CD14-positive monocyte (primary cell): Measurements from ENCODE around the gene SYT13. TPM values are rescaled to one million over a fixed set of nuclear protein-coding genes. Genes with fewer than 3 reads are reported as not detected.

ENCODE experiments used
- DNase-seq, 3 donors: peaks; one replicate each; pipeline ENCODE4 v3.0.0-alpha.2; 2011 to 2022
- H2AFZ ChIP-seq: 2 replicates; pipeline ENCODE4 v1.6.0; 2012; ENCODE audit warnings: mild to moderate bottlenecking, low read depth, low read length, inconsistent platforms; ENCODE audit not compliant: insufficient read depth, poor library complexity, severe bottlenecking
- H3K27ac ChIP-seq, 2 donors: 1 replicate in 1 of 2; 2 replicates in 1 of 2; pipeline ENCODE4 v1.5.1; 2012 to 2013; ENCODE audit warnings: low read length in 2 of 2, control low read depth in 1 of 2, inconsistent platforms in 1 of 2, low read depth in 1 of 2, mild to moderate bottlenecking in 1 of 2
- H3K27me3 ChIP-seq, 2 donors: one replicate each; pipeline versions ENCODE4 v1.6.0 to v1.6.1; 2011 to 2013; ENCODE audit warnings: low read length in 2 of 2; ENCODE audit not compliant: control insufficient read depth in 2 of 2, insufficient read depth in 2 of 2
- H3K36me3 ChIP-seq, 2 donors: replicated peaks in 1 of 2; 1 replicate in 1 of 2; 2 replicates in 1 of 2; pipeline versions ENCODE4 v1.5.1 to v1.6.1; 2012 to 2013; ENCODE audit warnings: low read length in 2 of 2, control low read depth in 1 of 2, inconsistent platforms in 1 of 2, mild to moderate bottlenecking in 1 of 2; ENCODE audit not compliant: insufficient read depth in 2 of 2, control insufficient read depth in 1 of 2
- H3K4me1 ChIP-seq, 2 donors: 1 replicate in 1 of 2; 2 replicates in 1 of 2; pipeline versions ENCODE4 v1.5.1 to v1.6.1; 2012 to 2013; ENCODE audit warnings: low read length in 2 of 2, control low read depth in 1 of 2, inconsistent platforms in 1 of 2, mild to moderate bottlenecking in 1 of 2, moderate library complexity in 1 of 2; ENCODE audit not compliant: insufficient read depth in 2 of 2, control insufficient read depth in 1 of 2
- H3K4me2 ChIP-seq: replicated peaks from 2 replicates; pipeline ENCODE3; 2012; ENCODE audit warnings: low read length, moderate library complexity, mild to moderate bottlenecking; ENCODE audit not compliant: poor library complexity, severe bottlenecking; ENCODE audit errors: extremely low read depth
- H3K4me3 ChIP-seq, 3 experiments: fragments of 200-600 bp in 1 of 3; sonication (generic) in 1 of 3; replicated peaks in 1 of 3; 1 replicate in 2 of 3; 2 replicates in 1 of 3; pipeline ENCODE4 v1.5.1; 2011 to 2013; ENCODE audit warnings: low read length in 3 of 3, mild to moderate bottlenecking in 3 of 3, control low read depth in 2 of 3, low read depth in 2 of 3, inconsistent platforms in 1 of 3, moderate library complexity in 1 of 3
- H3K79me2 ChIP-seq: 2 replicates; pipeline ENCODE4 v1.6.0; 2012; ENCODE audit warnings: mild to moderate bottlenecking, control low read depth, inconsistent platforms, low read length, moderate library complexity; ENCODE audit not compliant: insufficient read depth
- H3K9ac ChIP-seq: 2 replicates; pipeline ENCODE4 v1.6.0; 2017; ENCODE audit warnings: low read length, mild to moderate bottlenecking; ENCODE audit not compliant: insufficient read depth, poor library complexity, severe bottlenecking
- H3K9me3 ChIP-seq, 2 donors: replicated peaks in 1 of 2; 1 replicate in 1 of 2; 2 replicates in 1 of 2; pipeline versions ENCODE4 v1.5.1 to v1.6.1; 2012 to 2013; ENCODE audit warnings: low read length in 2 of 2, control low read depth in 1 of 2; ENCODE audit not compliant: control insufficient read depth in 1 of 2, insufficient read depth in 1 of 2
- H4K20me1 ChIP-seq: 2 replicates; pipeline ENCODE4 v1.6.0; 2012; ENCODE audit warnings: mild to moderate bottlenecking, low read length, control low read depth, moderate library complexity; ENCODE audit not compliant: insufficient read depth
- H3K27ac Mint-ChIP-seq, 7 donors: one replicate each; pipeline ENCODE4 v1.8.0; 2020; ENCODE audit warnings: mild to moderate bottlenecking in 7 of 7, mixed read lengths in 7 of 7, moderate library complexity in 6 of 7, inconsistent platforms in 2 of 7
- H3K27me3 Mint-ChIP-seq, 3 donors: one replicate each; pipeline ENCODE4 v1.8.0; 2021 to 2022; ENCODE audit warnings: low read depth in 3 of 3, mild to moderate bottlenecking in 3 of 3, mixed read lengths in 3 of 3, moderate library complexity in 3 of 3, inconsistent platforms in 1 of 3
- H3K36me3 Mint-ChIP-seq, 2 donors: one replicate each; pipeline ENCODE4 v1.8.0; 2020; ENCODE audit warnings: mixed read lengths in 2 of 2, inconsistent platforms in 1 of 2, mild to moderate bottlenecking in 1 of 2
- H3K4me1 Mint-ChIP-seq: one replicate; pipeline ENCODE4 v1.8.0; 2020; ENCODE audit warnings: mild to moderate bottlenecking, mixed read lengths
- H3K4me3 Mint-ChIP-seq, 2 donors: one replicate each; pipeline ENCODE4 v1.8.0; 2020; ENCODE audit warnings: mild to moderate bottlenecking in 2 of 2, mixed read lengths in 2 of 2, moderate library complexity in 1 of 2
- H3K9me3 Mint-ChIP-seq, 7 donors: one replicate each; pipeline ENCODE4 v1.8.0; 2020 to 2022; ENCODE audit warnings: mixed read lengths in 7 of 7, mild to moderate bottlenecking in 6 of 7, moderate library complexity in 6 of 7, inconsistent platforms in 2 of 7
- WGBS: methylation state at CpG from one replicate; pipeline ENCODE4 v1.1.5; 2013; ENCODE audit warnings: missing lambda C conversion rate; ENCODE audit not compliant: insufficient coverage; 5-methylcytosine and 5-hydroxymethylcytosine counted together
- intact Hi-C, 2 donors: fragments of 100-400 bp; cut with micrococcal nuclease; formaldehyde crosslinking; loops; one replicate each; pipeline versions ENCODE4 v1.15.0 to v1.15.1; 2023
- polyA plus RNA-seq, 3 donors: library from polyadenylated mRNA; depleted of rRNA in 1 of 3; unstranded in 2 of 3; stranded (reverse) in 1 of 3; fragments of 300-500 nt in 2 of 3; fragments of >200 nt in 1 of 3; fragmentation: Illumina TruSeq in 2 of 3; gene quantifications; 1 replicate in 2 of 3; 2 replicates in 1 of 3; pipeline ENCODE4 v1.2.3, GENCODE V29; 2012 to 2021
- TF ChIP-seq, protein P1 (sequence below): fragments of 200-600 bp; IDR thresholded peaks from one replicate; pipeline ENCODE4 v1.8.0; 2022; ENCODE audit warnings: antibody characterized with exemption, mild to moderate bottlenecking

Gene SYT13
- polyA plus RNA-seq, 3 donors = not detected

- H3K4me3 Mint-ChIP-seq = no peak overlapping the region
- no peaks in the 10 kb centered on the region for H3K79me2 ChIP-seq
- no peaks in the 10 kb centered on the region for H3K4me1 Mint-ChIP-seq
- no peaks in the 10 kb centered on the region for H3K36me3 Mint-ChIP-seq
- intact Hi-C loops = no loop called here
- no peak overlapping the region for H3K9ac ChIP-seq
- no peaks in the 10 kb centered on the region for H3K9me3 ChIP-seq
- H3K9me3 Mint-ChIP-seq = peaks cover 0 to 2% (median 0%) of the 10 kb centered on the region in 7 donors
- no peak for DNase-seq
- no peaks in the 10 kb centered on the region for H3K36me3 ChIP-seq
- no peak overlapping the region for H3K4me3 ChIP-seq
- whole genome bisulfite sequencing = 97% methylated on average over 5 of the region's 9 CpGs
- no peak overlapping the region for H3K27ac ChIP-seq
- no peaks in the 10 kb centered on the region for H3K4me1 ChIP-seq
- TF ChIP-seq, protein P1, sequence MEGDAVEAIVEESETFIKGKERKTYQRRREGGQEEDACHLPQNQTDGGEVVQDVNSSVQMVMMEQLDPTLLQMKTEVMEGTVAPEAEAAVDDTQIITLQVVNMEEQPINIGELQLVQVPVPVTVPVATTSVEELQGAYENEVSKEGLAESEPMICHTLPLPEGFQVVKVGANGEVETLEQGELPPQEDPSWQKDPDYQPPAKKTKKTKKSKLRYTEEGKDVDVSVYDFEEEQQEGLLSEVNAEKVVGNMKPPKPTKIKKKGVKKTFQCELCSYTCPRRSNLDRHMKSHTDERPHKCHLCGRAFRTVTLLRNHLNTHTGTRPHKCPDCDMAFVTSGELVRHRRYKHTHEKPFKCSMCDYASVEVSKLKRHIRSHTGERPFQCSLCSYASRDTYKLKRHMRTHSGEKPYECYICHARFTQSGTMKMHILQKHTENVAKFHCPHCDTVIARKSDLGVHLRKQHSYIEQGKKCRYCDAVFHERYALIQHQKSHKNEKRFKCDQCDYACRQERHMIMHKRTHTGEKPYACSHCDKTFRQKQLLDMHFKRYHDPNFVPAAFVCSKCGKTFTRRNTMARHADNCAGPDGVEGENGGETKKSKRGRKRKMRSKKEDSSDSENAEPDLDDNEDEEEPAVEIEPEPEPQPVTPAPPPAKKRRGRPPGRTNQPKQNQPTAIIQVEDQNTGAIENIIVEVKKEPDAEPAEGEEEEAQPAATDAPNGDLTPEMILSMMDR = no peak
- no peak overlapping the region for H2AFZ ChIP-seq
- no peak overlapping the region for H3K27ac Mint-ChIP-seq
- peaks cover 5 to 8% (median 7%) of the 10 kb centered on the region in 3 donors for H3K27me3 Mint-ChIP-seq
- no peak overlapping the region for H3K4me2 ChIP-seq
- H4K20me1 ChIP-seq = no peaks in the 10 kb centered on the region
- no peaks in the 10 kb centered on the region for H3K27me3 ChIP-seq
Measured at GRCh38 chr11:45253640-45254039, 32.5 kb downstream of the SYT13 start.

GRCh38 chr11:45252877-45253276, 33.3 kb downstream of the SYT13 start:
- no peak overlapping the region for H3K9ac ChIP-seq
- no peaks in the 10 kb centered on the region for H3K4me1 ChIP-seq
- no peak overlapping the region for H3K4me2 ChIP-seq
- Mint-ChIP-seq H3K9me3 (peaks cover 0 to 2% (median 0%) of the 10 kb centered on the region in 7 donors), H3K27ac (no peak overlapping the region), H3K4me1 (no peaks in the 10 kb centered on the region), H3K36me3 (no peaks in the 10 kb centered on the region), H3K4me3 (no peak overlapping the region), H3K27me3 (peaks cover 4 to 8% (median 5%) of the 10 kb centered on the region in 3 donors)
- no peaks in the 10 kb centered on the region for H3K27me3 ChIP-seq
- no peak overlapping the region for H3K27ac ChIP-seq
- H2AFZ ChIP-seq = no peak overlapping the region
- 86% methylated on average over 3 of the region's 3 CpGs for WGBS
- TF ChIP-seq, protein P1 = no peak
- no peaks in the 10 kb centered on the region for H3K79me2 ChIP-seq
- DNase-seq = no peak
- intact Hi-C loops = no loop called here
- H4K20me1 ChIP-seq = no peaks in the 10 kb centered on the region
- H3K36me3 ChIP-seq = no peaks in the 10 kb centered on the region
- no peak overlapping the region for H3K4me3 ChIP-seq
- no peaks in the 10 kb centered on the region for H3K9me3 ChIP-seq
